B cell (primary cell): Measurements from ENCODE around the gene CHKB. TPM values are rescaled to one million over a fixed set of nuclear protein-coding genes. Genes with fewer than 3 reads are reported as not detected.

ENCODE experiments used
- ATAC-seq: fragments of 200-7000 bp; cut with Tn5 transposase; one replicate; pipeline ENCODE4 v1.10.0; 2021; ENCODE audit warnings: low read depth, mild to moderate bottlenecking, moderate number of reproducible peaks, moderate library complexity
- CTCF ChIA-PET: fragments of 350-600 bp; sonication (Branson Sonifier 250); formaldehyde crosslinking; loops from one replicate; lab custom pipeline; 2021; ENCODE audit warnings: antibody characterized with exemption, inconsistent platforms; lab: Charles Lee
- POLR2A ChIA-PET: fragments of 350-600 bp; sonication (Branson Sonifier 250); formaldehyde crosslinking; loops from one replicate; lab custom pipeline; 2021; ENCODE audit warnings: antibody characterized with exemption; lab: Charles Lee
- DNase-seq: peaks from one replicate; pipeline ENCODE4 v3.0.0; 2013
- H2AFZ ChIP-seq: 2 replicates; pipeline ENCODE4 v1.6.1; 2012; ENCODE audit warnings: mild to moderate bottlenecking, low read depth, low read length; ENCODE audit not compliant: insufficient read depth, poor library complexity, severe bottlenecking
- H3K27ac ChIP-seq, 2 donors: 1 replicate in 1 of 2; 2 replicates in 1 of 2; pipeline ENCODE4 v1.5.1; 2012 to 2013; ENCODE audit warnings: low read length in 2 of 2, mild to moderate bottlenecking in 2 of 2, moderate library complexity in 1 of 2
- H3K27me3 ChIP-seq, 4 experiments: fragments of 200-600 bp in 1 of 4; sonication (generic) in 1 of 4; replicated peaks in 1 of 4; 1 replicate in 2 of 4; 2 replicates in 2 of 4; pipeline versions ENCODE4 v1.6.1 to v1.7.0; 2013 to 2016; ENCODE audit warnings: low read length in 3 of 4, mild to moderate bottlenecking in 2 of 4, mixed read lengths in 1 of 4, moderate library complexity in 1 of 4; ENCODE audit not compliant: insufficient read depth in 4 of 4, control insufficient read depth in 3 of 4; ENCODE audit errors: control extremely low read depth in 1 of 4
- H3K36me3 ChIP-seq, 2 experiments: replicated peaks in 1 of 2; 1 replicate in 1 of 2; 2 replicates in 1 of 2; pipeline versions ENCODE4 v1.6.1 to v1.7.1; 2013; ENCODE audit warnings: low read length in 1 of 2; ENCODE audit not compliant: insufficient read depth in 2 of 2, control insufficient read depth in 1 of 2; ENCODE audit errors: control extremely low read depth in 1 of 2, extremely low read depth in 1 of 2
- H3K4me1 ChIP-seq, 2 donors: fragments of 200-600 bp in 1 of 2; sonication (generic) in 1 of 2; 1 replicate in 1 of 2; 2 replicates in 1 of 2; pipeline versions ENCODE4 v1.5.1 to v1.6.1; 2013 to 2017; ENCODE audit warnings: low read length in 2 of 2; ENCODE audit not compliant: control insufficient read depth in 2 of 2, insufficient read depth in 2 of 2
- H3K4me2 ChIP-seq: replicated peaks from 2 replicates; pipeline ENCODE3; 2012; ENCODE audit warnings: mild to moderate bottlenecking, low read depth, low read length; ENCODE audit not compliant: poor library complexity, severe bottlenecking
- H3K4me3 ChIP-seq, 5 experiments: fragments of 200-600 bp in 1 of 5; sonication (generic) in 1 of 5; 1 replicate in 3 of 5; 2 replicates in 2 of 5; pipeline versions ENCODE4 v1.5.1 to v1.7.0; 2011 to 2016; ENCODE audit warnings: low read length in 4 of 5, mild to moderate bottlenecking in 4 of 5, low read depth in 2 of 5, control low read depth in 1 of 5, moderate library complexity in 1 of 5; ENCODE audit not compliant: insufficient read depth in 1 of 5; ENCODE audit errors: control extremely low read depth in 1 of 5, extremely low read depth in 1 of 5
- H3K79me2 ChIP-seq: fragments of 200-600 bp; sonication (generic); one replicate; pipeline ENCODE4 v1.6.0; 2016; ENCODE audit warnings: low read length; ENCODE audit not compliant: control insufficient read depth, insufficient read depth
- H3K9ac ChIP-seq: fragments of 200-600 bp; sonication (generic); 2 replicates; pipeline ENCODE4 v1.6.1; 2017; ENCODE audit warnings: mild to moderate bottlenecking, low read length, moderate library complexity
- H3K9me3 ChIP-seq, 3 donors: one replicate each; pipeline versions ENCODE4 v1.6.1 to v1.7.1; 2013; ENCODE audit warnings: low read length in 2 of 3; ENCODE audit not compliant: control insufficient read depth in 2 of 3, insufficient read depth in 1 of 3; ENCODE audit errors: control extremely low read depth in 1 of 3
- H4K20me1 ChIP-seq: 2 replicates; pipeline ENCODE4 v1.6.0; 2012; ENCODE audit warnings: mild to moderate bottlenecking, low read length; ENCODE audit not compliant: insufficient read depth, control insufficient read depth, poor library complexity, severe bottlenecking
- H3K27ac Mint-ChIP-seq: one replicate; pipeline ENCODE4 v1.8.0; 2021; ENCODE audit warnings: mixed read lengths
- H3K27me3 Mint-ChIP-seq: one replicate; pipeline ENCODE4 v1.8.0; 2021; ENCODE audit warnings: mixed read lengths
- H3K4me1 Mint-ChIP-seq: one replicate; pipeline ENCODE4 v1.8.0; 2021; ENCODE audit warnings: mixed read lengths
- H3K4me3 Mint-ChIP-seq: one replicate; pipeline ENCODE4 v1.8.0; 2021; ENCODE audit warnings: mixed read lengths
- H3K9me3 Mint-ChIP-seq: one replicate; pipeline ENCODE4 v1.8.0; 2022; ENCODE audit warnings: mixed read lengths; ENCODE audit not compliant: insufficient read depth
- CTCF ChIP-seq: fragments of 200-600 bp; IDR thresholded peaks from one replicate; pipeline ENCODE4 v1.8.0; 2022; ENCODE audit warnings: antibody characterized with exemption, mild to moderate bottlenecking
- EZH2 ChIP-seq: IDR thresholded peaks from 2 replicates; pipeline ENCODE4 v1.6.1; 2012; ENCODE audit warnings: borderline replicate concordance, low read depth, mild to moderate bottlenecking, moderate library complexity, low read length; ENCODE audit not compliant: insufficient read depth, poor library complexity, severe bottlenecking
- WGBS: methylation state at CpG from one replicate; pipeline ENCODE4 v1.1.5; 2013; ENCODE audit warnings: missing lambda C conversion rate; ENCODE audit not compliant: insufficient coverage; 5-methylcytosine and 5-hydroxymethylcytosine counted together
- intact Hi-C: fragments of 100-400 bp; cut with micrococcal nuclease; formaldehyde crosslinking; loops from one replicate; pipeline ENCODE4 v1.10.0; 2022
- polyA plus RNA-seq: library from polyadenylated mRNA; depleted of rRNA; stranded (reverse); fragments of >200 nt; gene quantifications from 2 replicates; pipeline ENCODE4 v1.2.3, GENCODE V29; 2012
- total RNA-seq, 2 donors: library from RNA; stranded (reverse); fragments of 120-200 nt in 1 of 2; gene quantifications; 1 replicate in 1 of 2; 2 replicates in 1 of 2; pipeline versions ENCODE4 v1.2.3 to v1.2.4, GENCODE V29; 2013 to 2022

CHKB gene
- total and polyA plus RNA-seq, 2 donors (not counting 1 experiment from before 2014, with no cell fraction given), result 238 to 309 TPM

- Histone ChIP-seq H3K4me3 (no peak overlapping the region), H2AFZ (no peak overlapping the region), H3K36me3 (no peaks in the 10 kb centered on the region), H3K9ac (no peak overlapping the region), H3K4me1 (peaks cover 36 to 56% of the 10 kb centered on the region in 2 donors), H3K27ac (no peak overlapping the region), H3K9me3 (no peaks in the 10 kb centered on the region), H3K79me2 (peaks cover 7% of the 10 kb centered on the region), H3K27me3 (no peaks in the 10 kb centered on the region), H3K4me2 (no peak overlapping the region), H4K20me1 (no peaks in the 10 kb centered on the region)
- H3K4me1 Mint-ChIP-seq, result peaks cover 45% of the 10 kb centered on the region
- intact Hi-C loops, result loop anchor here (5.0 kb wide), 1 partner anchor 227 kb away; no protein-coding TSS in a partner anchor
- H3K27ac Mint-ChIP-seq, result peak overlapping the region; percentile 67
- WGBS, result 96% methylated on average over 15 of the region's 16 CpGs
- ATAC-seq (no peak), DNase-seq (no peak)
- H3K27me3 Mint-ChIP-seq, result no peaks in the 10 kb centered on the region
- no peaks in the 10 kb centered on the region for H3K9me3 Mint-ChIP-seq
- H3K4me3 Mint-ChIP-seq, result no peak overlapping the region
- POLR2A ChIA-PET, result no interaction called here
- CTCF ChIA-PET, result no interaction called here
- TF ChIP-seq CTCF, result no peak
- no peak for TF ChIP-seq EZH2
These were observed 41.9 kb upstream of the CHKB start for GRCh38 chr22:50624347-50625130.
